SK-N-SH (cell line): ENCODE data around the gene GEN1.

Source experiments
- EZH2phosphoT487 ChIP-seq: fragments of 200-600 bp; sonication (generic); IDR thresholded peaks from 2 replicates; pipeline ENCODE4 v1.6.1; 2017; ENCODE audit warnings: low read depth, mixed run types, mild to moderate bottlenecking, antibody characterized with exemption, moderate library complexity, borderline replicate concordance
- FOXM1 ChIP-seq: IDR thresholded peaks from 2 replicates; pipeline ENCODE4 v1.4.0; 2012; ENCODE audit warnings: low read depth, mild to moderate bottlenecking
- GABPA ChIP-seq: IDR thresholded peaks from 2 replicates; pipeline ENCODE4 v1.4.0; 2012; ENCODE audit warnings: low read depth, mild to moderate bottlenecking
- GATA2 ChIP-seq: sonication (generic); formaldehyde crosslinking; IDR thresholded peaks from 2 replicates; pipeline ENCODE4 v1.5.0; 2020; ENCODE audit warnings: mild to moderate bottlenecking, missing genetic modification reagents
- JUND ChIP-seq: IDR thresholded peaks from 2 replicates; pipeline ENCODE4 v1.4.0; 2012
- MXI1 ChIP-seq: IDR thresholded peaks from 2 replicates; pipeline ENCODE4 v1.6.1; 2012; ENCODE audit warnings: mild to moderate bottlenecking, low read depth, low read length, improper control_type of control experiment
- NFIC ChIP-seq: IDR thresholded peaks from 2 replicates; pipeline ENCODE4 v1.4.0; 2012; ENCODE audit warnings: borderline replicate concordance
- NRF1 ChIP-seq: IDR thresholded peaks from 2 replicates; pipeline ENCODE4 v1.6.1; 2012; ENCODE audit warnings: low read depth, mild to moderate bottlenecking, low read length
- POLR2AphosphoS5 ChIP-seq: IDR thresholded peaks from 2 replicates; pipeline ENCODE4 v1.6.1; 2012; ENCODE audit warnings: low read depth, low read length
- RCOR1 ChIP-seq: fragments of 150-350 bp; IDR thresholded peaks from 2 replicates; pipeline ENCODE4 v1.6.1; 2017; ENCODE audit warnings: antibody characterized with exemption, low read length
- REST ChIP-seq: IDR thresholded peaks from 2 replicates; pipeline ENCODE4 v1.6.1; 2012; ENCODE audit warnings: mild to moderate bottlenecking, low read depth, low read length, moderate library complexity
- RFX5 ChIP-seq: IDR thresholded peaks from 2 replicates; pipeline ENCODE4 v1.6.1; 2012; ENCODE audit warnings: mild to moderate bottlenecking, improper control_type of control experiment, low read length
- TF ChIP-seq, protein P1 (sequence below): fragments of 200-600 bp; sonication (generic); IDR thresholded peaks from 2 replicates; pipeline ENCODE4 v1.6.1; 2017; ENCODE audit warnings: antibody characterized with exemption, mild to moderate bottlenecking, moderate library complexity

GRCh38 chr2:17793803-17794354 lies 39.9 kb downstream of the GEN1 start:
- TF ChIP-seq, protein P1, sequence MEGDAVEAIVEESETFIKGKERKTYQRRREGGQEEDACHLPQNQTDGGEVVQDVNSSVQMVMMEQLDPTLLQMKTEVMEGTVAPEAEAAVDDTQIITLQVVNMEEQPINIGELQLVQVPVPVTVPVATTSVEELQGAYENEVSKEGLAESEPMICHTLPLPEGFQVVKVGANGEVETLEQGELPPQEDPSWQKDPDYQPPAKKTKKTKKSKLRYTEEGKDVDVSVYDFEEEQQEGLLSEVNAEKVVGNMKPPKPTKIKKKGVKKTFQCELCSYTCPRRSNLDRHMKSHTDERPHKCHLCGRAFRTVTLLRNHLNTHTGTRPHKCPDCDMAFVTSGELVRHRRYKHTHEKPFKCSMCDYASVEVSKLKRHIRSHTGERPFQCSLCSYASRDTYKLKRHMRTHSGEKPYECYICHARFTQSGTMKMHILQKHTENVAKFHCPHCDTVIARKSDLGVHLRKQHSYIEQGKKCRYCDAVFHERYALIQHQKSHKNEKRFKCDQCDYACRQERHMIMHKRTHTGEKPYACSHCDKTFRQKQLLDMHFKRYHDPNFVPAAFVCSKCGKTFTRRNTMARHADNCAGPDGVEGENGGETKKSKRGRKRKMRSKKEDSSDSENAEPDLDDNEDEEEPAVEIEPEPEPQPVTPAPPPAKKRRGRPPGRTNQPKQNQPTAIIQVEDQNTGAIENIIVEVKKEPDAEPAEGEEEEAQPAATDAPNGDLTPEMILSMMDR = no peak
- TF ChIP-seq MXI1 (no peak), POLR2AphosphoS5 (no peak), RFX5 (no peak), NFIC (no peak), GABPA (no peak), NRF1 (no peak), RCOR1 (no peak), REST (no peak), GATA2 (CRISPR knock-in tag) (no peak), JUND (no peak), FOXM1 (no peak), EZH2phosphoT487 (no peak)
